ENCODE data around the gene CNIH3.
"Not testable (repeated sequence)": the region's sequence is repeated elsewhere in the genome, so short reads cannot be mapped to it uniquely, and the experiment has no call there.

Gene CNIH3

GRCh38 chr1:224691148-224691925 lies 75.2 kb downstream of the CNIH3 start:
- FAIRE-seq: no peak

GRCh38 chr1:224694969-224695368 lies 78.9 kb downstream of the CNIH3 start:
- FAIRE-seq: no peak

GRCh38 chr1:224696021-224696420 lies 79.9 kb downstream of the CNIH3 start:
- FAIRE-seq: no peak

- no peak for FAIRE-seq
These were observed 81.0 kb downstream of the CNIH3 start for GRCh38 chr1:224696891-224697765.

GRCh38 chr1:224698015-224698451 lies 81.9 kb downstream of the CNIH3 start:
- no peak for FAIRE-seq

GRCh38 chr1:224700918-224701531 lies 84.9 kb downstream of the CNIH3 start:
- FAIRE-seq: no peak

- no peak for FAIRE-seq
These were observed 87.6 kb downstream of the CNIH3 start for GRCh38 chr1:224703702-224704101.

- FAIRE-seq: no peak
These were observed 88.1 kb downstream of the CNIH3 start for GRCh38 chr1:224704107-224704735.

GRCh38 chr1:224705578-224705977 lies 89.5 kb downstream of the CNIH3 start:
- FAIRE-seq: no peak

GRCh38 chr1:224707843-224708725 lies 92.0 kb downstream of the CNIH3 start:
- no peak for FAIRE-seq

- FAIRE-seq: no peak
These were observed 94.1 kb downstream of the CNIH3 start for GRCh38 chr1:224710196-224710595.

- not testable (repeated sequence) for FAIRE-seq
These were observed 95.2 kb downstream of the CNIH3 start for GRCh38 chr1:224711231-224711756.

GRCh38 chr1:224711876-224712275 lies 95.8 kb downstream of the CNIH3 start:
- FAIRE-seq: no peak

- FAIRE-seq: no peak
These were observed 97.1 kb downstream of the CNIH3 start for GRCh38 chr1:224713228-224713627.

GRCh38 chr1:224714553-224714952 lies 98.4 kb downstream of the CNIH3 start:
- FAIRE-seq: no peak

- FAIRE-seq: no peak
These were observed 102.4 kb downstream of the CNIH3 start for GRCh38 chr1:224718470-224719053.

GRCh38 chr1:224719716-224720115 lies 103.6 kb downstream of the CNIH3 start:
- FAIRE-seq: no peak

- FAIRE-seq: no peak
These were observed 104.1 kb downstream of the CNIH3 start for GRCh38 chr1:224720216-224720615.

GRCh38 chr1:224721000-224721399 lies 104.9 kb downstream of the CNIH3 start:
- FAIRE-seq: no peak

- no peak for FAIRE-seq
These were observed 106.7 kb downstream of the CNIH3 start for GRCh38 chr1:224722838-224723237.

GRCh38 chr1:224724566-224724965 lies 108.4 kb downstream of the CNIH3 start:
- FAIRE-seq: no peak
